A673 (cell line): ENCODE results near the gene GATB.

Experiments
- EZH2 ChIP-seq: fragments of 200-600 bp; sonication (generic); IDR thresholded peaks from 2 replicates; pipeline ENCODE4 v1.6.1; 2017; ENCODE audit warnings: borderline replicate concordance, low read depth, mild to moderate bottlenecking, mixed read lengths, antibody characterized with exemption, low read length; ENCODE audit not compliant: poor library complexity, severe bottlenecking
- TF ChIP-seq, protein P1 (sequence below): fragments of 300-800, 200-600 bp; sonication (generic); conservative IDR thresholded peaks from 2 replicates; pipeline ENCODE4 v1.5.1; 2017; ENCODE audit warnings: low read depth, mild to moderate bottlenecking, antibody characterized with exemption, low read length, moderate library complexity, mixed read lengths

DNA sequence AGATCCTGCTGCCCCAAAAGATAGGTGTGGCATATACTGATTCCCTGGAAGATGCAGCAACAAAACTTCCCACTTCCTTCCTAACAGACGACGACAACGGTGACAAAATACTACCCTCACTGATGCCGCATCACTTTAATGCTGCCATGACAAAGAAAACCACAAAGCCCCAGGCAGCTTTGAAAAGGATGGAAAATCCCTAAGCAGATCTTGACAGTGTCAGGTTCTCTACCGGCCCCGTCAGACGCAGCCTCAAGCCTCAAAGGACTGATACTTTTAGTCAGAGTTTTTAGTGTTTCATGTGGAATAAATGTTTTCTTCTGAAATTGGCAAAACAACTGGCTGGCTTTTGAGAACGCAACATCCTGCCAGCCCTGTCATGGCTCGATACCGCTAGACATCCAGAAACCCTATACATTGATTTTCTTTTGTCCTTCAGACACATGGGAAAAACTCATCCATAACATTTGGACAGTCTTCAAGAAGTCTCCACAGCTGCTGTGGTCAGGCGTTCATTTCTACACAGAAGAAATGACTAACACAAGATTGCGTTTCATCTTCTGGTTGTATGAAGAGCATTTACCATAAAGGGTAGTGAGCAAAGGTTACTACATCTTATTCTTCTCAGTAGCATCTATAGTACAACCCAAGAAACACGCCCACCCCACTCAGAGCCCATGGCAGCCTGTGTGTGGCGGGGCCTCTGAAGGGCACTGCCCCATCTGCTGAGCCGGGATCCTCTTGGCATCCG, 60.1 kb downstream of the GATB start:
- TF ChIP-seq, protein P1, sequence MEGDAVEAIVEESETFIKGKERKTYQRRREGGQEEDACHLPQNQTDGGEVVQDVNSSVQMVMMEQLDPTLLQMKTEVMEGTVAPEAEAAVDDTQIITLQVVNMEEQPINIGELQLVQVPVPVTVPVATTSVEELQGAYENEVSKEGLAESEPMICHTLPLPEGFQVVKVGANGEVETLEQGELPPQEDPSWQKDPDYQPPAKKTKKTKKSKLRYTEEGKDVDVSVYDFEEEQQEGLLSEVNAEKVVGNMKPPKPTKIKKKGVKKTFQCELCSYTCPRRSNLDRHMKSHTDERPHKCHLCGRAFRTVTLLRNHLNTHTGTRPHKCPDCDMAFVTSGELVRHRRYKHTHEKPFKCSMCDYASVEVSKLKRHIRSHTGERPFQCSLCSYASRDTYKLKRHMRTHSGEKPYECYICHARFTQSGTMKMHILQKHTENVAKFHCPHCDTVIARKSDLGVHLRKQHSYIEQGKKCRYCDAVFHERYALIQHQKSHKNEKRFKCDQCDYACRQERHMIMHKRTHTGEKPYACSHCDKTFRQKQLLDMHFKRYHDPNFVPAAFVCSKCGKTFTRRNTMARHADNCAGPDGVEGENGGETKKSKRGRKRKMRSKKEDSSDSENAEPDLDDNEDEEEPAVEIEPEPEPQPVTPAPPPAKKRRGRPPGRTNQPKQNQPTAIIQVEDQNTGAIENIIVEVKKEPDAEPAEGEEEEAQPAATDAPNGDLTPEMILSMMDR, result no peak
- no peak for TF ChIP-seq EZH2
